GM23248 (cell line): Measurements from ENCODE around the gene HNF4A.

Experiments used
- EZH2 ChIP-seq: fragments of 200-600 bp; sonication (generic); IDR thresholded peaks from 2 replicates; pipeline ENCODE4 v1.6.1; 2018; ENCODE audit warnings: antibody characterized with exemption, mild to moderate bottlenecking; ENCODE audit not compliant: insufficient read depth, poor library complexity, severe bottlenecking
- EZH2phosphoT487 ChIP-seq: fragments of 200-600 bp; sonication (generic); IDR thresholded peaks from 2 replicates; pipeline ENCODE4 v1.6.1; 2018; ENCODE audit warnings: antibody characterized with exemption, moderate library complexity, mild to moderate bottlenecking, low read depth; ENCODE audit not compliant: insufficient read depth

DNA sequence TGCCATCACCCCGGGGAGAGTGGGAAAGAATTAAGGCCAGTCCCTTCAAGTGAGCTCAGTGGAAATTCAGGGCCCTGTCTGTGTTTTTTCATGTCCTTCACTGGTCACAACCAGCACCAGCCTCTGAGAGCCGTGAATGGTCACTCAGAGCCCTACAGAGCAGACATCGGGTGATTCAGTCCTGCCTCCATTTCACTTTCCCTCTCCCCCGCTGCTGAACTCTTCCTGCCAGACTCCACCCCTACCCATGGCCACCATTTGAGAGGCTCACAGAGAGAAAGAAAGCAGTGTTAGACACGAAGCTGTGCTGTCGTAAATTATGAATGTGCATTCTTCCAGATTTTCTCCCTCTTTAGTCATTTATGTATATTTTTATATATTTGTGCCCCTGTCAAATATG, 13.3 kb upstream of the HNF4A start:
- TF ChIP-seq EZH2: no peak
- TF ChIP-seq EZH2phosphoT487: no peak
